Naive B cell (primary cell): ENCODE results near the gene PLPP3. TPM values are rescaled to one million over a fixed set of nuclear protein-coding genes. Genes with fewer than 3 reads are reported as not detected.

Experiments
- ATAC-seq, 2 donors: fragments of 150-1000 bp; cut with Tn5 transposase; 2 replicates each; pipeline ENCODE4 v1.10.0; 2021; ENCODE audit warnings: low read depth in 2 of 2, mild to moderate bottlenecking in 2 of 2, moderate library complexity in 2 of 2
- DNase-seq: peaks from one replicate; pipeline ENCODE4 v3.0.0; 2022
- H3K27ac Mint-ChIP-seq, 6 donors: one replicate each; pipeline ENCODE4 v1.8.0; 2020 to 2022; ENCODE audit warnings: mild to moderate bottlenecking in 6 of 6, mixed read lengths in 6 of 6, moderate library complexity in 5 of 6, inconsistent platforms in 2 of 6
- H3K27me3 Mint-ChIP-seq, 3 donors: one replicate each; pipeline ENCODE4 v1.8.0; 2021 to 2022; ENCODE audit warnings: mixed read lengths in 3 of 3, mild to moderate bottlenecking in 1 of 3
- H3K36me3 Mint-ChIP-seq, 2 donors: one replicate each; pipeline ENCODE4 v1.8.0; 2020 to 2022; ENCODE audit warnings: mixed read lengths in 2 of 2, inconsistent platforms in 1 of 2, mild to moderate bottlenecking in 1 of 2
- H3K4me1 Mint-ChIP-seq, 3 donors: one replicate each; pipeline ENCODE4 v1.8.0; 2020 to 2022; ENCODE audit warnings: mixed read lengths in 3 of 3, inconsistent platforms in 1 of 3, mild to moderate bottlenecking in 1 of 3, moderate library complexity in 1 of 3
- H3K4me3 Mint-ChIP-seq, 8 donors: one replicate each; pipeline ENCODE4 v1.8.0; 2020 to 2022; ENCODE audit warnings: mild to moderate bottlenecking in 8 of 8, mixed read lengths in 8 of 8, moderate library complexity in 8 of 8, inconsistent platforms in 2 of 8
- H3K9me3 Mint-ChIP-seq, 7 donors: one replicate each; pipeline ENCODE4 v1.8.0; 2020 to 2022; ENCODE audit warnings: mixed read lengths in 7 of 7, mild to moderate bottlenecking in 5 of 7, inconsistent platforms in 2 of 7, moderate library complexity in 1 of 7
- polyA plus RNA-seq, 6 donors: library from polyadenylated mRNA; unstranded; fragments of 300-500 nt; fragmentation: Illumina TruSeq; gene quantifications; one replicate each; pipeline ENCODE4 v1.2.3, GENCODE V29; 2021; ENCODE audit warnings: low read depth in 6 of 6

The PLPP3 gene
- polyA plus RNA-seq, 6 donors from 2014 or later: 1.00 to 2.6 (median 1.5) TPM

DNA sequence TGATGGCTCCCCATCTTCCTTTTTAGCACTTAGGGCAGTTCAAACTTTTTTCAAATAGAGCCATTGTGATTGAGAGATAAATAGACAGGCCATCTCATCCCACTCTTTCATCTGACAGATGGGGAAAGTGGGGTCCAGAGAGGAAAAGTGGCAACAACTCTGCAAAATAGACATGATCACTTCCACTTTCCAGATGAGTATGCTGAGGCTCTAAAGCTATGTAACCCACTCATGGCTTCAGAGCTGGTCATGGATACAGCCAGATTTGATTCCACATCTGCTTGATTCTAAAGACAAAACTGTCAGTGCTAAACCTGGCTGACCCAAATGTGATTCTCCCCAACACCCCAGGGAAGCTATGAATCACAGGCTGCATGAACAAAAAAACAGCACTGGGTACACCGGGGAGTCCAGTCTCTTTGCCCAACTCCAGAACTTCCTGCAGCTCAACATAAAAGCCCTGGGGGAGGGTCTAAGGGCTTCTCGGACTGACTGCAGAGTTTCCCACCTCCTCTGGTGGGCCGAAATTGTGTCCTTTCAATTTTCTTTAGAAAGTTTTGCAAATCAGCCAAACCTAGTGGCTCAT is 59.3 kb downstream of the PLPP3 start:
- no peaks in the 10 kb centered on the region for H3K36me3 Mint-ChIP-seq
- no peaks in the 10 kb centered on the region for H3K27me3 Mint-ChIP-seq
- no peak overlapping the region for H3K4me3 Mint-ChIP-seq
- H3K27ac Mint-ChIP-seq: no peak overlapping the region
- DNase-seq (no peak), ATAC-seq (no peak)
- peaks cover 28 to 41% (median 37%) of the 10 kb centered on the region in 3 donors for H3K4me1 Mint-ChIP-seq
- H3K9me3 Mint-ChIP-seq: no peaks in the 10 kb centered on the region

GRCh38 chr1:56517404-56518130 is 61.8 kb downstream of the PLPP3 start:
- peak overlapping the region in 2 of 6 donors; percentile 74 to 82 for H3K27ac Mint-ChIP-seq
- H3K36me3 Mint-ChIP-seq: no peaks in the 10 kb centered on the region
- H3K27me3 Mint-ChIP-seq: no peaks in the 10 kb centered on the region
- DNase-seq (no peak), ATAC-seq (no peak)
- H3K4me1 Mint-ChIP-seq: peaks cover 16 to 20% (median 17%) of the 10 kb centered on the region in 3 donors
- H3K9me3 Mint-ChIP-seq: no peaks in the 10 kb centered on the region
- H3K4me3 Mint-ChIP-seq: peak overlapping the region in 2 of 8 donors; percentile 22 to 33

- Mint-ChIP-seq H3K36me3 (peaks cover 0 to under 1% of the 10 kb centered on the region in 2 donors), H3K4me1 (peaks cover 15 to 18% (median 16%) of the 10 kb centered on the region in 3 donors), H3K4me3 (peak overlapping the region in 3 of 8 donors; percentile 9 to 41 (median 22)), H3K9me3 (no peaks in the 10 kb centered on the region), H3K27me3 (no peaks in the 10 kb centered on the region), H3K27ac (peak overlapping the region in 2 of 6 donors; percentile 6 to 82)
- DNase-seq (peak; percentile 18), ATAC-seq (peak; percentile 89 to 92)
Observed at GRCh38 chr1:56516539-56517252, 62.7 kb downstream of the PLPP3 start.

GRCh38 chr1:56515898-56516538 is 63.3 kb downstream of the PLPP3 start:
- H3K27me3 Mint-ChIP-seq: no peaks in the 10 kb centered on the region
- no peak overlapping the region for H3K4me3 Mint-ChIP-seq
- H3K4me1 Mint-ChIP-seq: peaks cover 15 to 16% (median 15%) of the 10 kb centered on the region in 3 donors
- H3K9me3 Mint-ChIP-seq: no peaks in the 10 kb centered on the region
- H3K27ac Mint-ChIP-seq: no peak overlapping the region
- H3K36me3 Mint-ChIP-seq: peaks cover 0 to 4% of the 10 kb centered on the region in 2 donors
- ATAC-seq (peak in 1 of 2 donors; percentile 18), DNase-seq (no peak)

DNA sequence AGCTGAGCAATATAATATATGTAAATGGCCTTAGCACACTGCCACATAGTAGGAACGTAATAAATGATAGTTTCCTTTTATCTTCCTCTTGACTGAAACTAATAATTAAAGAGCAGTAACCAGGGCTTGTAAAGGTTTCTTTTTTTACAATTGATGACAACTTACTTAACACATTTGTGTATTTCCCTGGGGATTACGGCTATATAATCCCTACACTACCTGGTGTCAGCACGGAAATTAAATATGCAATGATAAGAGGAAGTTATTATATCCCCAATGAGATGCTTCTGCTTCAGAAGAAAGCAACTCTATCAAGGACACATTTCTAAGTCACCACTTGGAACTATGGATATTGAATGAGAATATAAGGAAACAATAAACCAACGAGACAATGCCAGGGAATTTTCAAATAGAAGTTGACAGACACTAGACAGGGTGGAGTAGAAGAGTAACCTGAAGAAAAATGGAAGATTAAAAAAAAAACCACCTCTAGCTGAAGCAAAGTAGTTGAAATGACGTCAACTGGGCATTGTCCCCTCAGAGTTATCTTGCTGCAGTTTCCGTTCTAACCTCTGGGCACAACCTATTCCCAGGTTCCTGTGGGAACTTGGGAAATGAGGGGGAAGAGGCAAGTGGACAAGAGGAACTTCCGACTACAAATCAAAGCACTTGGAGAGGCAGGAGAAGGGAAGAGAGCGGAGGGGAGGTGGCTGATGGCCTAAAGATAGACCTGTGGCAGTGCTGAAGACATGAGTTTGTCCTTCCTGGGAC is 66.5 kb downstream of the PLPP3 start:
- no peak for DNase-seq

GRCh38 chr1:56511766-56512165 is 67.6 kb downstream of the PLPP3 start:
- ATAC-seq: no peak

More for the DNA sequence above, 66.5 kb downstream of the PLPP3 start:
- Mint-ChIP-seq H3K4me1 (peaks cover 15 to 16% (median 15%) of the 10 kb centered on the region in 3 donors), H3K4me3 (no peak overlapping the region), H3K36me3 (peaks cover 0 to 4% of the 10 kb centered on the region in 2 donors), H3K9me3 (no peaks in the 10 kb centered on the region), H3K27me3 (no peaks in the 10 kb centered on the region), H3K27ac (no peak overlapping the region)
- ATAC-seq: no peak

GRCh38 chr1:56511364-56511763 is 68.0 kb downstream of the PLPP3 start:
- Mint-ChIP-seq H3K27ac (peak overlapping the region in 1 of 6 donors; percentile 29), H3K9me3 (no peaks in the 10 kb centered on the region), H3K27me3 (no peaks in the 10 kb centered on the region), H3K36me3 (peaks cover 0 to 4% of the 10 kb centered on the region in 2 donors), H3K4me3 (no peak overlapping the region), H3K4me1 (peaks cover 11 to 12% (median 12%) of the 10 kb centered on the region in 3 donors)
- ATAC-seq: no peak
- DNase-seq: no peak

More at GRCh38 chr1:56511766-56512165, 67.6 kb downstream of the PLPP3 start:
- no peaks in the 10 kb centered on the region for H3K27me3 Mint-ChIP-seq
- H3K9me3 Mint-ChIP-seq: no peaks in the 10 kb centered on the region
- H3K4me3 Mint-ChIP-seq: no peak overlapping the region
- H3K36me3 Mint-ChIP-seq: peaks cover 0 to 4% of the 10 kb centered on the region in 2 donors
- peak overlapping the region in 1 of 6 donors; percentile 29 for H3K27ac Mint-ChIP-seq
- peaks cover 11 to 12% (median 12%) of the 10 kb centered on the region in 3 donors for H3K4me1 Mint-ChIP-seq
- DNase-seq: no peak

DNA sequence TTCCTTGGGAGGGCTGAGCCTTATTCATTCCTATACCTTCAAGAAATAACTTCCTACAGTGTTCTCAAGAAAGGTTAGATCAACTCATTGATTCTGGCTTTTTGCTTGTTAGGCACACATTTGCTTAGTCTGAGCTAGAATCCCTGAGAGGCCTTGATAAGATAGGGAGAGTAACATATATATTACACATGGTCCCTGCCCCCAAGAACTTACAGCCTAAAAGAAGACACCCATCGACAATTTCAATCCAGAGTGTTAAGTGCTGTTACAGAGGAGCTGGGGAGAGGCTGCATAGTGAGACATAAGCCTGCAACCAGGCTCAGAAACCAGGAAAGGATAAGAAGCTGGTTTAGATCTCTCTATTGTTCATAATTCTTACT is 68.7 kb downstream of the PLPP3 start:
- no peaks in the 10 kb centered on the region for H3K27me3 Mint-ChIP-seq

DNA sequence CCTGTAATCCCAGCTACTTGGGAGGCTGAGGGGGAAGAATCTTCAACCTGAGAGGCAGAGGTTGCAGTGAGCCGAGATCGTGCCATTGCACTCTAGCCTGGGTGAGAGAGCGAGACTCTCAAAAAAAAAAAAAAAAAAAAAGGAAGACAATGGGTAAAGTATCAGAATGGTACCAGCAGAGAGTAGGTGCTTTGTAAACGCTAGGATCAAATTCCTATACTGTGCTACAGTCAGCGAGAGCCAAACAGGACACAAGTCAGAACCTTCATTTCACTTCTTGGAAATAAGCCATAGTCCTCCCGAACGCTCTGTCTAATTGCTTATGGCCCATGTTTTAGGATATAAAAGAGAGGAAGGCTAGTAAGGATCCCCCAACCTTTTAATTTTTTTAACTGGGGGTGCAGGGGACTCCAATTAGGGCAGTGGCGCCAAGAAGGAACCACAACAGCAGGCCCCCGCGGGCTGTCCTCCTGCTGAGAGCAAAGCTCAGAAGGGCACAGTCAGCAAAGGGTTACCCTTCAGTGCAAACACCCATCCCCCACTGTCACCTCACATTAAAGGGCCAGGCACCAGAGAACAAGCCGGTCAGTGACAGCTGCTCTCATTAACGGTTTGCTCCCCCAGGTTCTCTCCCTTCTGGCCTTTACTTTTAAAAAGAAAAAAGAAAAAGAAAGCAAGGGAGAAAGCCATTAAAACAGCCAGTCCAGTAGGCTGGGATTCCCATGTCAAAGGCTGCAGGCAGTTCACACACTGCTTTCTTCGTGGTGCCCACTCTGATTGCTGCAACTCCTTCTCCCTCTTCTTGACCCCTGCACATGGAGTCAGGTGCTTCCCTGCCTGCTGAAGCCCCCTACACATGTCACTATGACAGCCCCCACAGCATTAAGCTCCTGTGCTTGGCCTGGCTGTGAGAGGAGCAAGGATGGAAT is 69.4 kb downstream of the PLPP3 start:
- no peak for DNase-seq
- Mint-ChIP-seq H3K4me1 (peaks cover 13 to 15% (median 14%) of the 10 kb centered on the region in 3 donors), H3K36me3 (peaks cover 0 to 4% of the 10 kb centered on the region in 2 donors), H3K9me3 (no peaks in the 10 kb centered on the region), H3K27me3 (no peaks in the 10 kb centered on the region), H3K4me3 (no peak overlapping the region), H3K27ac (peak overlapping the region in 1 of 6 donors; percentile 67)
- no peak for ATAC-seq

More for the DNA sequence above, 68.7 kb downstream of the PLPP3 start:
- Mint-ChIP-seq H3K4me1 (peaks cover 13 to 15% (median 14%) of the 10 kb centered on the region in 3 donors), H3K4me3 (no peak overlapping the region), H3K9me3 (no peaks in the 10 kb centered on the region), H3K36me3 (peaks cover 0 to 4% of the 10 kb centered on the region in 2 donors), H3K27ac (peak overlapping the region in 1 of 6 donors; percentile 67)
- ATAC-seq (no peak), DNase-seq (no peak)

DNA sequence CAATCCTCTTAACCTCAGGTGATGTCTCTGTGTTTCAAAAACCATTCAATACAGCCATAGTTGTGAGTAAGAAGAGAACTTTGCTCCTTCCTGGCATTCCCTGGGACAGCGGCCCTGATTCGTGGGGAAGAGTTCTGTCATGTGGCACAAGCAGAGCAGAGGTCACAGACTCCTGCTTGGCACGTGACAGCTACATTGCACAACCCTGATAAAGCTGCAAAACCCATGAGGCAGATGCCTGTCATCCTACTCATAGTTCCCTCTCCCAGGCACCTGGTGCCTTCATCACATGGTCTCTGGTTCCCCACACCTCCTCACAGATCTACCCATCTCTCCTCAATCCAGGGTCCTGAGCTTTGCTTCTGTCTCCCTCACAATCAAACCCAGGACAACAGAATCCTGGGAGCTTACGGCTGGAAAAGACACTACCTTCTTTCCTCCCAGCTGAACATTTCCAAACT is 70.8 kb downstream of the PLPP3 start:
- Mint-ChIP-seq H3K9me3 (no peaks in the 10 kb centered on the region), H3K27me3 (no peaks in the 10 kb centered on the region), H3K36me3 (peaks cover 0 to 4% of the 10 kb centered on the region in 2 donors), H3K4me3 (peak overlapping the region in 1 of 8 donors; percentile 36), H3K4me1 (peaks cover 13 to 15% (median 14%) of the 10 kb centered on the region in 3 donors), H3K27ac (no peak overlapping the region)
- ATAC-seq (no peak), DNase-seq (no peak)

DNA sequence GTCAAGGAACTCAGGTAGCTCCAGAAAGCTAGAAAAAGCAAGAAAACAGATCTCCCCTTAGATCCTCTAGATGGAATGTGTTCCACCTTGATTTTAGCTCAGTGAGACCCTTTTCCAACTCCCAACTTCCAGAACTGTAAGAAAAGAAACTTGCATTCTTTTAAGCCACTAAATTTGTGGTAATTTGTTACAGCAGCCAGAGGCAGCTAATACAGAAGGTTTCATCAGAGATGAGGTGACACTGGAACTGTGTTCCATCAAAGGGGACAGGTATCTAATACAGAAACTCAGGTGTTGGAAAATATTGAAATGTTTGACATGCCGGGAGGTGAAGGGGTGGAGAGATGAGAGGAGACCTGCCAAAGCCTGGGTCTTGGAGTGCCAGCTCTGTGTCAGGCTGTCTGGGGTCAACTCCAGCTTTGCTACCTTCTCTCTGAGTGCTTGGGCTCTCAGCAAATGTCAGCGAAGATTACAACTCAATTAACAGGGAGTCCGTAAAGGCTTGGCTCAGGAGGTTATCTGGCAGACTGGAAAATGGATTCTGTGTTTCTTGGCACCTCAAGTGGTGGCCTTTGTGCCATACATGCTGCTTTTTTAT is 71.3 kb downstream of the PLPP3 start:
- no peaks in the 10 kb centered on the region for H3K9me3 Mint-ChIP-seq
- DNase-seq: no peak
- H3K27ac Mint-ChIP-seq: peak overlapping the region in 1 of 6 donors; percentile 59
- H3K4me3 Mint-ChIP-seq: no peak overlapping the region
- peaks cover 13 to 15% (median 14%) of the 10 kb centered on the region in 3 donors for H3K4me1 Mint-ChIP-seq
- ATAC-seq: no peak
- no peaks in the 10 kb centered on the region for H3K27me3 Mint-ChIP-seq
- peaks cover 0 to 4% of the 10 kb centered on the region in 2 donors for H3K36me3 Mint-ChIP-seq
